Trophoblast cell (in vitro differentiated cells and primary cell): ENCODE results near the gene PHACTR1.

Source experiments
- DNase-seq, 2 donors: peaks; one replicate each; pipeline ENCODE4 v3.0.0-alpha.2; 2016
- H2AFZ ChIP-seq: 2 replicates; pipeline ENCODE4 v1.6.1; 2013; ENCODE audit warnings: low read length, moderate library complexity, mild to moderate bottlenecking; ENCODE audit not compliant: insufficient read depth, poor library complexity
- H2AK5ac ChIP-seq: 2 replicates; pipeline ENCODE4 v1.6.1; 2013; ENCODE audit warnings: mild to moderate bottlenecking, low read length
- H2BK120ac ChIP-seq: 2 replicates; pipeline ENCODE4 v1.6.1; 2013; ENCODE audit warnings: low read length, mild to moderate bottlenecking, moderate library complexity; ENCODE audit not compliant: insufficient read depth, poor library complexity
- H2BK12ac ChIP-seq: 2 replicates; pipeline ENCODE4 v1.6.1; 2013; ENCODE audit warnings: mild to moderate bottlenecking, low read length, moderate library complexity
- H2BK5ac ChIP-seq: 2 replicates; pipeline ENCODE4 v1.6.1; 2013; ENCODE audit warnings: low read length, low read depth, moderate library complexity, mild to moderate bottlenecking; ENCODE audit not compliant: poor library complexity
- H3K14ac ChIP-seq: 2 replicates; pipeline ENCODE4 v1.6.1; 2013; ENCODE audit warnings: mild to moderate bottlenecking, low read length
- H3K18ac ChIP-seq: 2 replicates; pipeline ENCODE4 v1.6.1; 2013; ENCODE audit warnings: mild to moderate bottlenecking, low read length
- H3K23ac ChIP-seq: 2 replicates; pipeline ENCODE4 v1.6.1; 2013; ENCODE audit warnings: low read length
- H3K27ac ChIP-seq: 2 replicates; pipeline ENCODE4 v1.5.1; 2013; ENCODE audit warnings: low read depth, mild to moderate bottlenecking, inconsistent platforms, low read length, moderate library complexity
- H3K27me3 ChIP-seq: 2 replicates; pipeline ENCODE4 v1.6.1; 2013; ENCODE audit warnings: inconsistent platforms, mild to moderate bottlenecking, low read length, moderate library complexity; ENCODE audit not compliant: insufficient read depth
- H3K36me3 ChIP-seq, 2 experiments: 1 replicate in 1 of 2; 2 replicates in 1 of 2; pipeline ENCODE4 v1.6.1; 2013; ENCODE audit warnings: low read length in 2 of 2, mild to moderate bottlenecking in 2 of 2, moderate library complexity in 1 of 2; ENCODE audit not compliant: insufficient read depth in 2 of 2, control insufficient read depth in 1 of 2
- H3K4ac ChIP-seq: 2 replicates; pipeline ENCODE4 v1.6.1; 2013; ENCODE audit warnings: low read depth, mild to moderate bottlenecking, low read length, moderate library complexity
- H3K4me1 ChIP-seq, 2 experiments: 1 replicate in 1 of 2; 2 replicates in 1 of 2; pipeline ENCODE4 v1.6.1; 2013; ENCODE audit warnings: low read length in 2 of 2, mild to moderate bottlenecking in 2 of 2, moderate library complexity in 1 of 2; ENCODE audit not compliant: insufficient read depth in 2 of 2, control insufficient read depth in 1 of 2
- H3K4me2 ChIP-seq: 2 replicates; pipeline ENCODE4 v1.6.1; 2013; ENCODE audit warnings: inconsistent platforms, mild to moderate bottlenecking, low read length, moderate library complexity
- H3K4me3 ChIP-seq: 2 replicates; pipeline ENCODE4 v1.5.1; 2013; ENCODE audit warnings: mild to moderate bottlenecking, low read depth, low read length, inconsistent platforms
- H3K79me1 ChIP-seq: one replicate; pipeline ENCODE4 v1.6.1; 2013; ENCODE audit warnings: low read length
- H3K79me2 ChIP-seq: 2 replicates; pipeline ENCODE4 v1.6.1; 2013; ENCODE audit warnings: low read length, mild to moderate bottlenecking; ENCODE audit not compliant: control insufficient read depth, insufficient read depth, poor library complexity
- H3K9ac ChIP-seq: 2 replicates; pipeline ENCODE4 v1.6.1; 2013; ENCODE audit warnings: mild to moderate bottlenecking, low read length
- H3K9me3 ChIP-seq: 2 replicates; pipeline ENCODE4 v1.6.1; 2013; ENCODE audit warnings: low read depth, mild to moderate bottlenecking, control low read depth, inconsistent platforms, low read length; ENCODE audit not compliant: insufficient read depth
- H4K12ac ChIP-seq: 2 replicates; pipeline ENCODE4 v1.6.1; 2013; ENCODE audit warnings: low read depth, mild to moderate bottlenecking, low read length, moderate library complexity
- H4K8ac ChIP-seq: 2 replicates; pipeline ENCODE4 v1.6.1; 2013; ENCODE audit warnings: low read depth, mild to moderate bottlenecking, low read length, moderate library complexity
- H4K91ac ChIP-seq: one replicate; pipeline ENCODE4 v1.6.1; 2013; ENCODE audit warnings: low read depth, mild to moderate bottlenecking, low read length, moderate library complexity
- WGBS: extraction: QIAGEN DNeasy Blood & Tissue Kit; methylation state at CpG from one replicate; pipeline ENCODE4 v1.1.7; 2013; ENCODE audit warnings: missing lambda C conversion rate; ENCODE audit not compliant: insufficient read length, insufficient coverage; ENCODE audit errors: extremely low coverage; 5-methylcytosine and 5-hydroxymethylcytosine counted together

PHACTR1 gene

DNA sequence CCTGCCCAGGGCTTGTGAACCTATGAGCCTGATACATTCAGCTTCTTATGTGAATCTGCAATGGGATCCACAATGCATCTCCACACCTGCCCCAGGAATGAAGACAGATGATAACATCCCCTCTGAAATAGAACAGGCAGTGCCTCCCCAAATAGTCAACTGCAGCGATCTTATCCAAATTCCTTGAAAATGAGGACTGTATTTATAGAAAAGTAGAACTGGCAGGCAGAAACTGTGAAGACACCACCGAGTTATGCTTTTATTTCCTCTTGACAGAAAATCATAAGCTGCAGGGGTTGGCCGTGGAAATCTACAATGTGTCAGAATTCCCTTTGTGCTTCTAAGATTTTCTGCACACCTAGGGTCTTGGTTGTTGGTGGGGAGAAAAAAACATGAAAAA, 341.5 kb downstream of the PHACTR1 start:
- H2BK120ac ChIP-seq = no peak overlapping the region
- no peak overlapping the region for H3K18ac ChIP-seq
- H2AFZ ChIP-seq = no peak overlapping the region
- no peak overlapping the region for H4K8ac ChIP-seq
- H3K14ac ChIP-seq = no peak overlapping the region
- H4K12ac ChIP-seq = no peak overlapping the region
- H3K9ac ChIP-seq = no peak overlapping the region
- no peak overlapping the region for H4K91ac ChIP-seq
- no peak overlapping the region for H2BK12ac ChIP-seq
- H3K4me3 ChIP-seq = no peak overlapping the region
- H3K4me1 ChIP-seq = no peaks in the 10 kb centered on the region
- no peak overlapping the region for H2AK5ac ChIP-seq
- no peak overlapping the region for H2BK5ac ChIP-seq
- H3K23ac ChIP-seq = no peak overlapping the region
- no peak overlapping the region for H3K4ac ChIP-seq
- no peaks in the 10 kb centered on the region for H3K79me1 ChIP-seq
- no peak overlapping the region for H3K4me2 ChIP-seq
- no peak for DNase-seq
- H3K36me3 ChIP-seq = no peaks in the 10 kb centered on the region
- H3K27ac ChIP-seq = no peak overlapping the region
- H3K27me3 ChIP-seq = no peaks in the 10 kb centered on the region
- H3K79me2 ChIP-seq = no peaks in the 10 kb centered on the region
- WGBS = no CpG with 5 or more reads among the region's 3 CpGs
- no peaks in the 10 kb centered on the region for H3K9me3 ChIP-seq

DNA sequence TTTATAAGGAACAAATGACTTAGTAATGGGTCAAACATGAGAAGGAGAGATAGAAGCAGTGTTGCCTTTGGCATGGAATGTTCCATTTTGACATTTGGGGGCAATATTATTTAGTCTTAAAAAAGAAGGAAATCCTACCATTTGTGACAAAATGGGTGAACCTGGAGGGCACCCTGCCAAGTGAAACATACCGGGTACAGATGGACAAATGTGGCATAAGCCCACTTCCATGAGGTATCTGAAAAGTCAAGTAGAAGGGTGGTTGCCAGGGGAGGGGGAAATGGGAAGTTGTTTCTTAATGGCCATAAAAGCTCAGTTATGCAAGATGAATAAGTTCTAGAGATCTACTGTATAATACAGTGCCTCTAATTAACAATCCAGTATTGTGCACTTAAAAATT, 342.5 kb downstream of the PHACTR1 start:
- no peak overlapping the region for H3K18ac ChIP-seq
- no CpG with 5 or more reads among the region's 1 CpG for WGBS

DNA sequence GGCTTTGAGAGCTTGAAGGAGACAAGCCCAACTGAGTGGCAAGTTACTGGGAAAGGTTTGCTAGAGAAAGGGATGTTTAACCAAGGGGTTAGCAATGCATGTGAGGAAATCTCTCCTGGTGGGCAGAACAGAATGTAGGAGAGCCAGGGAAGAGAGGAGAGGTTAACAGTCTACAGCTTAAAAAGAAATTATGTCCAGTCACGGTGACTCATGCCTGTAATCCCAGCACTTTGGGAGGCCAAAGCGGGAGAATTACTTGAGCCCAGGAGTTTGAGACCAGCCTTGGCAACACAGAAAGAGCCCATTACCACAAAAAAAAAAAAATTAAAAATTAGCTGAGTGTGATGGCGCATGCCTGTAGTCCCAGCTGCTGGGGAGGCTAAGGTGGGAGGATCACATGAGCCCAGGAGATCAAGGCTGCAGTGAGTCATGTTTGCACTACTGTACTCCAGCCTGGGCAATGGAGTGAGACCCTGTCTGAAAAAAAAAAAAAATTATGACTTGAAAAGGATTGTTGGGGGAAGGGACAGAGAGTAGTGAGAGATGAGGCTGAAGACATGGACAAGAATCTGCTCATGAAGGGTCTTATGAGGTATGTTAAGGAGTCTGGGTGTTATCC, 346.8 kb downstream of the PHACTR1 start:
- no peak overlapping the region for H3K4me2 ChIP-seq
- no peak overlapping the region for H3K18ac ChIP-seq
- no peaks in the 10 kb centered on the region for H3K36me3 ChIP-seq
- no peak overlapping the region for H4K91ac ChIP-seq
- no peaks in the 10 kb centered on the region for H3K27me3 ChIP-seq
- H2BK5ac ChIP-seq = no peak overlapping the region
- no peak overlapping the region for H2BK12ac ChIP-seq
- no peak overlapping the region for H4K8ac ChIP-seq
- no peak overlapping the region for H3K4ac ChIP-seq
- H3K9ac ChIP-seq = no peak overlapping the region
- no peaks in the 10 kb centered on the region for H3K4me1 ChIP-seq
- H3K4me3 ChIP-seq = no peak overlapping the region
- H2AFZ ChIP-seq = no peak overlapping the region
- DNase-seq = no peak
- H3K79me1 ChIP-seq = no peaks in the 10 kb centered on the region
- H3K14ac ChIP-seq = no peak overlapping the region
- H3K27ac ChIP-seq = no peak overlapping the region
- no peaks in the 10 kb centered on the region for H3K9me3 ChIP-seq
- no peak overlapping the region for H2BK120ac ChIP-seq
- no peaks in the 10 kb centered on the region for H3K79me2 ChIP-seq
- no peak overlapping the region for H2AK5ac ChIP-seq
- H4K12ac ChIP-seq = no peak overlapping the region
- WGBS = no CpG with 5 or more reads among the region's 3 CpGs
- H3K23ac ChIP-seq = no peak overlapping the region

More for the DNA sequence above, 342.5 kb downstream of the PHACTR1 start:
- Histone ChIP-seq H2BK120ac (no peak overlapping the region), H3K23ac (no peak overlapping the region), H3K9ac (no peak overlapping the region), H3K36me3 (no peaks in the 10 kb centered on the region), H3K4me3 (no peak overlapping the region), H3K79me2 (no peaks in the 10 kb centered on the region), H3K27me3 (no peaks in the 10 kb centered on the region), H3K27ac (no peak overlapping the region), H3K4me2 (no peak overlapping the region), H4K91ac (no peak overlapping the region), H3K14ac (no peak overlapping the region), H3K4me1 (no peaks in the 10 kb centered on the region), H3K4ac (no peak overlapping the region), H4K12ac (no peak overlapping the region), H2BK12ac (no peak overlapping the region), H4K8ac (no peak overlapping the region), H2AK5ac (no peak overlapping the region), H2BK5ac (no peak overlapping the region), H2AFZ (no peak overlapping the region), H3K9me3 (no peaks in the 10 kb centered on the region), H3K79me1 (no peaks in the 10 kb centered on the region)
- DNase-seq = no peak

DNA sequence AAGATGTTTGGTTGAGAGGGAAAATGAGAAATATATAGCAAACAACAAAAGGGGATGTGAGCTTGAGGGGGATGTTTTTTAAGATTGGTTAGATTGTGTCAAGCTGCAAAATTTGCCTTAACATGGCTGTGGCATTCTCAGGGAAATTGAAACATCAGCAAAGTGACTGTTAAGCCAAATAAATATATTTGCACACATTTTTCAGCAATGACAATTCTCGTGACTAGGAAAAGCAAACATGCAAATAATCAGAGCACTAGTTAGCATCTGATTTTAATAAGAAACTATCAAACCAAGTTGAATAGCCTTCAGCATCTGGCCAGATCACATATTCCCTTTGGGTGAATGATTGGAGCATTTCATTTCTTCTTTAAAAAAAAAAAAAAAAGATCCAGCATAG, 349.0 kb downstream of the PHACTR1 start:
- H3K4me2 ChIP-seq = no peak overlapping the region
- H2AK5ac ChIP-seq = no peak overlapping the region
- H3K79me2 ChIP-seq = no peaks in the 10 kb centered on the region
- DNase-seq = no peak
- H3K36me3 ChIP-seq = no peaks in the 10 kb centered on the region
- H3K9me3 ChIP-seq = no peaks in the 10 kb centered on the region
- no CpG with 5 or more reads among the region's 1 CpG for WGBS
- no peak overlapping the region for H3K9ac ChIP-seq
- no peaks in the 10 kb centered on the region for H3K4me1 ChIP-seq
- H2BK12ac ChIP-seq = no peak overlapping the region
- no peaks in the 10 kb centered on the region for H3K79me1 ChIP-seq
- no peak overlapping the region for H4K91ac ChIP-seq
- no peak overlapping the region for H3K18ac ChIP-seq
- no peak overlapping the region for H3K14ac ChIP-seq
- H3K4me3 ChIP-seq = no peak overlapping the region
- H3K27ac ChIP-seq = no peak overlapping the region
- no peak overlapping the region for H2BK120ac ChIP-seq
- no peak overlapping the region for H3K23ac ChIP-seq
- no peak overlapping the region for H4K8ac ChIP-seq
- no peak overlapping the region for H4K12ac ChIP-seq
- H3K4ac ChIP-seq = no peak overlapping the region
- no peaks in the 10 kb centered on the region for H3K27me3 ChIP-seq
- H2AFZ ChIP-seq = no peak overlapping the region
- H2BK5ac ChIP-seq = no peak overlapping the region
